ENCODE data around the gene UNG.

DNA sequence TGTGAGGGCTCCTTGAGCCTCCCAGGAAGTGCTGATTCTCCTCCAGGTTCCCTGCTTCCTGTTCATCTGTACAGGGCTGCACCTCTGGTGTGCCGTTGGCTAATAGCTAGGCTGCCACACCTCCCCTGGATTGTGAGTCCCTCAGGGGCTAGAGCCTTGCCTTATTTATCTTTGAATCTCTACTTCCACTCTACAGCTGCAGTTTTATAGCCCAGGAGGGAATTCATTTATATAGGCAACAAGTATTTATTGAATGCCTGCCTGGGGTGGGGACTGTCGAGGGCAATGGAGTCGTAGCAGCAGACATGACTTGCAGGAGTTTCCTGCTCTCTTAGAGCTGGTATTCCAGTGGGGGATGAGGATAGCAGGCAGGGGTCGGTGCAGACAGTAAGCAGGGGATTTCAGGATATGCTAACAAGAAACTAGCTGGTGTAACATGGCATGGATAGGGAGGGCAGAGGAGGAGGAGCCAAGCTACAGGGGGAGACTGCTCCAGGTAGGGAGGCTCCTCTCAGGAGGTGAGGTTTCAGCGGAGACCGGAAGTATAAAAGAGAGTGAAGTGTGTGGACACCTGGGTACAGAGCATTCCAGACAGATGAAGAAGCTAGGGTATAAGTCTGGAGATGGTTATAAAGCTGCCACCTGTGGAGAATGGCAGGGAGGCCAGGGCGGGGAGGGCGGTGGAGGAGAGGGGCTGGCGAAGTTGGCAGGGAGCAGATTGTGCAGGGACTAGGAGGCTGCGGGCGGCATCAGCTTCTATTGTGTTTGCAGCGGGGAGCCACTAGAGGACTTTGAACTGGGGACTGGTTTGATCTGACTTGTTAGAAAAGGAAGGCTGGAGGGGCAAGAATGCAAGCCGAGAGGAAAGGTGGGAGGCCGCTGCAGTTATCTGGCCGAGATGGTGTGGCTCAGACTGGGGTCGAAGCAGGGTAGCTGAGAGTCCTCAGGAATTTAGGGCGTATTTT is 27.8 kb upstream of the UNG start:
- TF ChIP-seq, protein P1, sequence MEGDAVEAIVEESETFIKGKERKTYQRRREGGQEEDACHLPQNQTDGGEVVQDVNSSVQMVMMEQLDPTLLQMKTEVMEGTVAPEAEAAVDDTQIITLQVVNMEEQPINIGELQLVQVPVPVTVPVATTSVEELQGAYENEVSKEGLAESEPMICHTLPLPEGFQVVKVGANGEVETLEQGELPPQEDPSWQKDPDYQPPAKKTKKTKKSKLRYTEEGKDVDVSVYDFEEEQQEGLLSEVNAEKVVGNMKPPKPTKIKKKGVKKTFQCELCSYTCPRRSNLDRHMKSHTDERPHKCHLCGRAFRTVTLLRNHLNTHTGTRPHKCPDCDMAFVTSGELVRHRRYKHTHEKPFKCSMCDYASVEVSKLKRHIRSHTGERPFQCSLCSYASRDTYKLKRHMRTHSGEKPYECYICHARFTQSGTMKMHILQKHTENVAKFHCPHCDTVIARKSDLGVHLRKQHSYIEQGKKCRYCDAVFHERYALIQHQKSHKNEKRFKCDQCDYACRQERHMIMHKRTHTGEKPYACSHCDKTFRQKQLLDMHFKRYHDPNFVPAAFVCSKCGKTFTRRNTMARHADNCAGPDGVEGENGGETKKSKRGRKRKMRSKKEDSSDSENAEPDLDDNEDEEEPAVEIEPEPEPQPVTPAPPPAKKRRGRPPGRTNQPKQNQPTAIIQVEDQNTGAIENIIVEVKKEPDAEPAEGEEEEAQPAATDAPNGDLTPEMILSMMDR (IDR thresholded peaks at IDR 0.05), result no peak
- no peak for TF ChIP-seq EZH2 (IDR thresholded peaks at IDR 0.05; ENCODE audit: borderline replicate concordance, insufficient read depth, low read depth, low read length, poor library complexity, severe bottlenecking)
